Stimulated activated CD4-positive, alpha-beta T cell treated with anti-CD3 and anti-CD28 coated beads, Interleukin-12 subunit alpha, Interleukin-12 subunit beta, amount 100 ng/mL, for 24 hours (primary cell): ENCODE measurements around the gene KLHL40.
"Not testable (repeated sequence)": the region's sequence is repeated elsewhere in the genome, so short reads cannot be mapped to it uniquely, and the experiment has no call there.

Source experiments
- DNase-seq, 2 experiments: peaks; one replicate each; pipeline ENCODE4 v3.0.0-alpha.2; 2020; ENCODE audit warnings: low read depth in 2 of 2

Gene KLHL40

DNA sequence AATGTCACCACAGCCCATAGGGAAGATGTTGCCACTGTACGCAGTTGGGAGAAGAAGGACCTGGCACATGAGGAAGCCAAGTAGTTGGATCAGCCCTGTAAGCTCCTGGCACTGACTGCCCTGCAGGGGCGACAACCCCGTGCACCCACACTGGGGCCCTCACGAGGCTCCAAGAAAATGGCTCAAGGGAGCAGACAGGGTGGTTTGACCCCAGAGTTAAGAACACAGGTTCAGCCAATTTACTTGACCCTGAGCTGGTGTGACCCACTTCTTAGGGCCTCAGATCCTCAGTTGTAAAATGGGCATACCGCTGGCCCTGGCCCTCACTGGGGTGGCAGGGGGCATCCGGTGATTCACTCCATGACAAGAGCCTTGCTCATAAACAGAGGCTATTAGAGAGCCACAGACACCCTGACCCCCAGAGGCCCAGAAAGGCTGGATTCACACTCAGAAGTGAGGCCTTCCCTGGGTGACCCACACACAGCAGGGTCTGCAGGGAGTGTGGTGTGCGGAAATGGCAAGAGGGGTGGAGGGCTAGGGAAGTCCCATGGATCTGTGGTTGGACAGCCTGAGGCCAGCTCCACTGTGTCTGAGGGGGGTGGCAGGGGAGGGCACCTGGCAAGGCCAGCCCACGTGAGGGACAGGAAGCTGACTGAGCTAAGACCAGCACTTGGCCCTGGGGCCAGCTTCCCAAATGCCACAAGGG lies 19.0 kb downstream of the KLHL40 start:
- no peak for DNase-seq

DNA sequence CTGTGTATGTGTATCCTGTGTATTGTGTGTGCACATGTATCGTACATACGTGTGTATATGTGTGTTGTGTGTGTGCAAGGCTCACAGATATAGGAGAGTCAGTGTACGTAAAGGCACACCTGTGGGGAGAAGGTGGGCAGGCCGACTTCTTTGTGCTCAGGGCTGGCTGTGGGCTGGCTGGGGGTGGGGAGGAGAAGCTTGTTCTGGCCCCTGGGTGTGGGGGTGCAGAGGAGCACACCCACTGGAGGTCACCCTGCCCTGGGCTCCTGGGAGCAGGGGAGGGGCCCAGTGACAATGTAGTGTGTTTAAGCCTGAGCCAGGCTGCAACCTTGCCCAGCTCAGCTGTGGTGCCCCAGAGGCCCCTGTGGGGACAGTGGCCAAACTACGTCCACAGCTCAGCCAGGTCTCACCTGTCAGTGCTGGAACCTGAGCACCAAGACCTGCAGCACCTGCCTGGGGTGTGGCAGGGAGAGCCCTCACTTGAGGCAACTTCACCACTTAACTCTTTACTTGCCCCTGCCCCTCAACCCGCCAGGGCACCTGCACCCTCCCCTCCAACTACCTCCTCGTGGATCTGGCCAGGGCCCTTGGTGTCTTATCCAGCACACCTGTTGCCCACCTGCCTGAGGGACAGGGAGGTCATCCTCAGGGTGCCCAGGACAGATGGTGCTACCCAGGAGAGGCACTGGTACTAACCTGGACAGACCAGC lies 19.9 kb downstream of the KLHL40 start:
- no peak for DNase-seq

DNA sequence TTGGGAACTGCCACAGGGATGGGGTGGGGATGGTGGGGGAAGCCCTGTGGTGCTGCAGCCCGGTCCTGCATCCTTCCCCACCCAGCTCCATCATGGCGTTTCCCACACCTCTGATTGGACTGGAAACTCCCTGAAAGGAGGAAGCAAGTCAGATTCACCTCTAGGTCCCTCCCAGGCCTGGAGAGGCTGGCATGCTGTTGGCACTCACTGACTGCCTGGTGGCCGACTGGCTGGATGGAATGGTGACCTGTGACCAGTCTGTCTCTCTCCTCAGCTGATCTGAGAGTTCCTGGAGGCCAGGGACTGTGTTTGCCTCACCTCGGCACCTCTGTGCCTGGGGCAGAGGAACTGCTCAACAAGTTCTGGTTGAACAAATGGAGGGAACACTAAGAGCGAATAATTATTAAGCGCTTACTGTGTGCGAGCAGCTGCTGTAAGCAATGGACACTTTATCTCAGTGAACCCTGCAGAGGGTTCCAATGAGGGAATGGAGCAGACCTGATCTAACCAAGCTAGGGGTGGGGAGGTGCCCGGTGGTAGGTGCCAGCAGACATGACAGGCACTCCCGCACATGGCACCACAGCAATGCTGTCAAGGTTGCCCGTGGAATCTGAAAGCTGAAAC lies 20.7 kb downstream of the KLHL40 start:
- DNase-seq, result no peak

DNA sequence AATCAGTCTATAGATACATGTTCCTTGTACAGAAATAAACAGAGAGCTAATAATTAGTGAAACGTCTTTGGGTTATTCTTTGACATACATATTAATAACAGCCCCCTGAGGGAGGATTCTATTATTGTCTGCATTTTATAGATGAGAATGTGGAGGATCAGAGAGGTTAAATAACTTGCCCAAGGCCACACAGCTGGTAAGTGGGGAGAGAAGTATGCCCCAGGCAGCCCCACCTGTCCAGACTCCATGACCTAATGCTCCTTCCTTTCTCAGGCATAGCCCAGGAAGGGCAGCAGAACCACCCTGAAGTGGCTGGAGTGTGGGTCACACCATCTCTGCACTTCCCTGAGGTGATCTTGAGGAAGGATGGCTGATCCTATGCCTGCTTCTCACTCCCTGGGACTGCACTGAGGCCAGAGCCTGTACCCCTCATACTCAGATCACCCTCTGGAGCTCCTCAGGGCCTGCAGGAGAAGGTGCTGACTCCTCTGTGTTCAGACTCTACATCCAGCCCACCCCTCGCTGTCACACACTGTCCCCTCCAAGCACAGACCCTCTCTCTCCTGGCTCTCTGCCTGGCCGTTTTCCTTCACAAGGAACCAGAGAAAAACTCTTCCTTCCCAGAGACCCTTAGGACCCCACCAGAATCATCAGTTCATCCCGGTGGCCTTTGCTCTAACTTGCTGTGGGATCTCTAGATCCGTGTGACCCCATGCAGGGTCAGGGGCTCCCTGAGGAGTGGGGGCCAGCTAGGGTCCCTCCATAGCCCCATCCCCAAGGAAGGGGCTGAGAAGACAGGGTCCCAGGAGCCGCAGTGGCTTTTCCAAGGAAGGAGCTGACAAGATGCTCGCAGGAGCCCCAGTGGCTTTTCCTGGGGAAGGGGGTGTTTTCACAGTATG lies 21.6 kb downstream of the KLHL40 start:
- DNase-seq, result no peak

DNA sequence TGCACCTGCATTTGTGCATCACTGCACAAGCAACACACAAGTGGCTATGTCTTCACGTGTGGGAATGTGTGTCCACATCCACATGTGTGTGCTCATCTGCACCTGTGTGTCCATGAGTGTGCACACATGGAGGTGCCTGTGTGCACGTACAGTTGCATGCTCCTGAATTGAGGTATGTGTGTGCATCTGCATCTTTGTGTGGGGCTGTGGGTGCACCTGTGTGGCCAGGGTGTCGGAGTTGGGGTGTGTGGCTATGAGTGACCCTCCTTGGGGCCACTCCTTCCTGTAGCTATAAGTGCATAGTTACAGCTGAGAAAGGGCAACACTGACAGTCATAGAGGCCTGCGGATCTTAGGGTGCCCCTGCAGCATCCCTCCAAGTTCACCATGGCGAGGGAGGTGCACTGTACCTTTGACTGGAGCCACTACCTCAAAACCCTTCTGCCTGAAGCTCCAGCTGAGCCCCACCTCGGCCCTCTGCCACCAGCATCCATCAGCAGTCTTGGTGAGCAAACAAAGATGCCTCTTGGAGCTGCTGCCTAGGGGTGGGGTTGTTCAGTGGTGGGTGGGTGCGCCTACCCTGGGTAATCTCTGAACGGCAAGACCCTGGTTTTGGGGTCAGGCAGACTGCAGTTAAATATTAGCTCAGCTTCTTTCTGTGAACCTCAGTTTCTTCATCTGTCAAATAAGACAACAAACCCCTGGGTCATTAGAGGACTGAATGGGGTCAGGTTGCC lies 22.5 kb downstream of the KLHL40 start:
- no peak for DNase-seq

DNA sequence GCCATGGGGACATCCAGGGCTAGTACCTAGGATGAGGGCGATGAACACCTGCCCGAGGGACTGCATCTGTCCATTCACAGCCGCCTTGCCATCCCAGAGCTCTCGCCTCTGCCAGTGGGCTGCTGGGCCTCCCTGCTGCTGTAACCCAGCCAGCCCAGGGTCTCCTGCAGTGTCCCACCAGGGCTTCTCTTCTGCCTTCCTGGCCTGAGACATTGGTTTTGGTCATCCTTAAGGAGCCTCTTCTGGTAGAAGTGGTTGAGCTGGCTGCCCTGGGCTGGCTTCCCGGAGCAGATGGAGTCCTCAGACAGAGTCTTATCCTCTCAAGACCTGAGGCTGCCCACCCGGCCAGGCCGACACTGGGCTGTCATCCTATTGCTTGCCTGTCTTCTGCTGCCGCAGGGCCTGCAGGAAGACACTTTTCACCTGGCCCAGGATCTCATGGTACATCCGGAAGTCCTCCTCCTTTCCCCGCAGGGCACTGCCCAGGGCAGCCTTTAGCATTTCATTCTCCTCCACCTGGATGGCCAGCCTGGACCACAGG lies 23.3 kb downstream of the KLHL40 start:
- no peak for DNase-seq

DNA sequence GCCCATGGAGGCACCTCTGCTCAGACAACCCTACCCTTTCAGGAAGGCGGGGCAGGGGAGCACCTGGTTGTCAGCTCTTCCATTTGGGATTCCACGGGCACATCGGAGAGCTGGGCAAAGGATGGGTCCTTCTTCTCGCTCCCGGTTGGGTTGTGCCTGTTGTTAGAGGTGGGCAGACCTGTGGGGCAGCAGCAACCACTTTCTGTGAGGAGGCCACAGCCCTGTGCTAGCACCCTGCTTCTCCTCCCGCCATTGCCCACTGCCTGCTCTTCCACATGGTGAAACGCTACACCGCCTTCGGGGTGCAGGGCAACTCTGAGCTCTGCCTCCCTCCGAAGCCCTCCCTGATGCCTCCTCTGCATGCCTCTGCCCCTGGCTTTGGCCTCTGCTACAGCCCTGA lies 24.3 kb downstream of the KLHL40 start:
- no peak for DNase-seq

DNA sequence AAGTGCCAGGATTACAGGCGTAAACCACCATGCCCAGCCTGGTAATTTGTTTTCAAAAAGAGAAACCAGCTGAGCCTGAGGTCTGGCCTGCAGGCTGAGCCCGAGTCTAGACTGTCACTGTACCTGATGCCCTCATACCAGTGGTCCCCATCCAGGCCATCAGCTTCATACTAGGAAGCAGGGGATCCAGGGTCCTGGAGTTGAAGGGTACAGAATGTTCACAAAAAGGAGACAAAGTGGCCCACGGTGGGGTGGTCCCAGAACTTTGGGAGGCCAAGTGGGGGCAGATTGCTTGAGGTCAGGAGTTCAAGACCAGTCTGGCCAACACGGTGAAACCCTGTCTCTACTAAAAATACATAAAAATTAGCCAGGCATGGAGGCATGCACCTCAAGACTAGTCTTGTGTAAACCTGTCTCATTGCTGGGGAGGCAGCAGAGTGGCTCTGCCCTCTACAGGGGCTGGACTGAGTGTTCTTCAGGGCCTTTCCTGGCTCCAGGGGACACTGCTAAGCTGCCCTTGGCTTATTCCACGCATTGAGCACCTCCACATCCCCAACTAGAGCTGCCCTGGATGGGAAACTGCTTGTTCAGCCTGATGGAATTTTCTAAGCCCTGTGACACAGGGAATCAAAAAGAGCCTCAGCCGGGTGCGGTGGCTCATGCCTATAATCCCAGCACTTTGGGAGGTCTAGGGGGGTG lies 25.1 kb downstream of the KLHL40 start:
- no peak for DNase-seq

DNA sequence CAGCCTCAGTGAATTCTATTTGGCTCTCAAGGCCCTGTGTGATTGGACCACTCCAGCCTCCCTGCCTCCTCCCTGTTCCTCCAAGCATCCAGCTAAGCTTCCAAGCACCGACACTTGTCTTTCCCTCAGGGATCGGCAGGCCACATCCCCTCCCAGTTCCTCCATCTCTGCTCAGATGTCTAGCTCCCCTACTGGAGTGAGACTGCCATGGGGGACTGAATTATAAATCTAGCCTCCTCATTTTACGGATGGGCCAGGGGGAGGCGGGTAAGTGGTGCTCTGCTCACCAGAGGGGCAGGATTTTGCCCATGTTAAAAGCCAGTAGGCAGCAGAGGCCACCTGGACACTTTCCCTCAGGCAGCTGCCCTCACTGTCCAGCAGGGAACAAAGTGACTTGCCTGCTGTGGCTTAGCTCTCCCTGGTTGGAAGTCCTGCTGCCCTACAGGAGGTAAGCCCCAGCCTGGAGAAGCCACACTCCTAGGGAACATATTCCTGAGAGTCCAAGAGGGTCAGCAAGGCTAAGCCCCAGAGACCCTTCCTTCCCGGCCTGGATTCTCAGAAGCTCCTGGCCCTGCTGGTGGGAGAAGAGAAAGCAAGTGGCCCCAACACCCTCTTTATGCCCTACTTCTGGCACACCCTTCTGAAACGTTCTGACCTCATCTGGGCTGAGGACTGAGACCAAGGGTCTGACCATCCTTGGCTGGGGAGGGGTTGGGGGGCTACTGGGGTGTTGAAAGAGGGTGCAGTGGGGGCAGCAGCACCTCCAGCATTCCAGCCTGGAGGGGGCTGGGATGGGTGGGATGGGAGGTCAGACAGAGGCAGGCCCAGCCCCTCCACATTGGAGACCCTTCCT lies 26.4 kb downstream of the KLHL40 start:
- no peak for DNase-seq

DNA sequence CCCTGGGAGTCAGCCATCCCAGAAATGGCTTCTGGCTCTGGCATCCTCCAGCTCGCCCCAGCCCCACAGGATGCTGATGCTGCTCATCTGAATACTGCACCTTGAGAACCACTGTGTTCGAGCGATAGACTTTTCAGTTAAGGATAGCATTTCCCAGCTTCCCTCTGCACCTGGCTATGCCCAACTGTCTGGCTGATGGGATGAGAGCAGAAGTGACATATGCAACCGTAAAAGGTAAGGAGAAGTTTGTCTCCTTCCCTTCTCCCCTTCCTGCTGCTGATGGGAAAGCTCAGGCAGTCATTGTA lies 27.0 kb downstream of the KLHL40 start:
- DNase-seq, result no peak

DNA sequence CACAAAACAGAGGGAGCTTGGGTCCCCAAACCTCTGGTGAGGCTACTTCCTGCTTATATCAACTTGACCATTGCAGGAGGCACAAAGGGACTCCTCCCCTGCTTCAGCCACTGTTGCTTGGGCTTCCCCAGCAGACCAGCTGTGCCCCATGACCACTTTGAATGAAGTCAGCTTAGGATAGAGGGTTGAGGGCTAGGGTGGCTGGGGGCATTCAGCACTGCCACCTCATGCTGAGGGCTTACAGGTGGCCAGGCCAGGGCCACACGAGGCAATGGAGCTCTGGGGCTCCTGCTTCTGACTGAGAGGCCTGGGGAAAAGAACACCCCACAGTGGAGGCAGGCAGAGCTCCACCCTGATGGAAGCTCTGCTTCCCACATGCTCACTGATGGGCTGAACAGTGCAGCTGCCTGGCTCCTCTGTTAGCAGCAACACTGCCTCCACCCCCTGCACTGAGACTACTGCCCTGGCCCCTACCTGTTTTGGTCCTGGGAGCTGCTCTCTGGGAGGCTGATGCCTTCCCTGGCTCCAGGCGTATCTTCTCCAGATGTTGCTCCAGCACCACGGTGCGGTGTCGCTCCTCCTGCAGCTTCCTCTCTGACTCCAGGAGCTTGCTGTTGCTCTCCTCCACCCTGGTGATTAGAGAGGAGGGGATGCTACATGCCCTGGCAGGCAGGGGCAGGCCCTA lies 27.5 kb downstream of the KLHL40 start:
- DNase-seq, result no peak

DNA sequence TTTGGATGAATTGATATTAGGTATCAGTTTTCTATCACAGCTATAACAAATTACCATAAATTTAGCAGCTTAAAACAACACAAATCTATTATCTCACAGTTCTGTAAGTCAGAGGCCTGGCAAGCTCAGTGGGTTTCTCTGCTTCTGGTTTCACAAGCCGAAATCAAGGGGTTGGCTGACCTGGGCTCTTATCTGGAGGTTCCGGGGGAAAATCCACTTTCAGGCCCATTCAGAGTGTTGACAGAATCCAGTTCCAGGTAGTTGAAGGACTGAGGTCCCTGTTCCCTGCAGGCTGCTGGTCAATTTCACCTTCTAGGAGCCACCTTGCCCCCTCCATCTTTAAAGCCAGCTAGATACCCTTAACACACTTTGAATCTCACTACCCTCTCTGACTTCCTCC lies 28.4 kb downstream of the KLHL40 start:
- DNase-seq, result no peak

DNA sequence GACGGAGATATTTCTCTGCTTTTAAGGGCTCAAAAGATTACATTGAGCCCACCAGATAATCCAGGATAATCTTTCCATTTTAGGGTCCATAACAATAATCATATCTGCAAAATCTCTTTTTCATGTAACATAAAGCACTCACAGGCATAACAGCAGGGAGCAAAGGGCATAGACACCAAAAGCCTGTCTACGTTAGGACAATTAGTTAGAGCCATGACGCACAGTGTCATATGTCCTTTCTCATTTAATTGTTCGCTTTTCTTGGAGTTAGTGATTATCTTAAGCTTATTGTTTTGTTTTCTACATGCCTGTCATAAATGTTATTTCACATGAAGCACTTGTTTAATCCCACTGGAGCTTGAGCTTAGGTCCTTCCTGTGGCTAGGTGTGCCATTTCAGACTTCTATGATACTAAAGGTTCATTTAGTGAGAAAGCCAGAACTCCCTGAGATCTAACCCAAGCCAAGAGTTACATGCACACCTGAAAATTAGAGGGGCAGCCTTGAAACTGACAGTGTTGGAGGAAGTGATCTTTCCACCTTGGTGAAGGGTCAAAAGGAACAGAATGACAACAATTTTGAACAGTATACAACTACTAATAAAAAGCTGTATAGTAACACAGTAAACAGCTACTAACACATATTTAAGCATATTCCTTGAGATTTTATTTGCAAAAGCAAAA lies 29.0 kb downstream of the KLHL40 start:
- no peak for DNase-seq

DNA sequence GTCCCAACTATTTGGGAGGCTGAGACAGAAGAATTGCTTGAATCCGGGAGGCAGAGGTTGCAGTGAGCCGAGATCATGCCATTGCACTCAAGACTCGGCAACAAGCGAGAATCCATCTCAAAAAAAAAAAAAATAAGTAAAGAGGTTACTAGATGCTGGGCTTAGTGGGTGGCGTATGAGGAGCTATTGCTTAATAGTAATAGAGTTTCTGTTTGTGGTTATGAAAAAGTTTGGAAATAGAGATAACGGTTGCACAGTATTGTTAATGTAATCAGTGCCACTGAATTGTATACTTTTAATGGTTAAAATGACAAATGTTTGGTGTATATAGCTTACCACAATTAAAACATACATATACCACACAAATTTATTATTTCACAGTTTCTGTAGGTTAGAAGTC lies 32.0 kb downstream of the KLHL40 start:
- DNase-seq, result no peak

DNA sequence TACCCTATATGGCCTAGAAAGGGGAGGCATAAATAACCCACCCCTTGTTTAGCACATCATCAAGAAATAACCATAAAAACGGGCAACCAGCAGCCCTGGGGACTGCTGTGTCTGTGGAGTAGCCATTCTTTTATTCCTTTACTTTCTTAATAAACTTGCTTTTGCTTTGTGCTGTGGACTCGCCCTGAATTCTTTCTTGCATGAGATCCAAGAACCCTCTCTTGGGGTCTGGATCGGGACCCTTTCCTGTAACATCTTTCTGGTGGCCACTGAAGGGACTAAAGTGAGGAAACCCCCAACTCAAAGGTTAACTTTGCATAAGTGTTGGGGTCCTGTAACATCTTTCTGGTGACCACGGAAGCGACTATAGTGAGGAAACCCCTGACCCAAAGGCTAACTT lies 33.0 kb downstream of the KLHL40 start:
- DNase-seq, result no peak

DNA sequence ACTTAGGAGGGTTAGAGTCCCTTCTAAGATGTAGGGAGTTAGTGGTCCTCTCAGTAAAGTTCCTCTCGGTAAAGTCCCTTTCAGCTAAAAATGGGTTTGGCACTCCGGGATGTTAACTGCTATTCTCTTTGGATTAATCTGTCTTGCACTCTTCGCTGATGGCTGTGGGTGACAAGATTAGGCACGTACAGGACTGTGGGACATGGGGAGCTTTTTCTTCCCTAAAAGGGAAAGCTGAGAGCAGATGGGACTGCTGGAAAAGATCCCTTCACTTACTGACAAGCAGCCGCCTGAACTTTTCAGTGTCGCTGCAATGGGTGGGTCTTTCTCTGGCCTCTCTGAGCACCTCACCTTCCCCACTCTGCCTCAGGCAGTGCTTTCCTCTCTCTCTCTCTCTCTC lies 33.7 kb downstream of the KLHL40 start:
- DNase-seq, result no peak

DNA sequence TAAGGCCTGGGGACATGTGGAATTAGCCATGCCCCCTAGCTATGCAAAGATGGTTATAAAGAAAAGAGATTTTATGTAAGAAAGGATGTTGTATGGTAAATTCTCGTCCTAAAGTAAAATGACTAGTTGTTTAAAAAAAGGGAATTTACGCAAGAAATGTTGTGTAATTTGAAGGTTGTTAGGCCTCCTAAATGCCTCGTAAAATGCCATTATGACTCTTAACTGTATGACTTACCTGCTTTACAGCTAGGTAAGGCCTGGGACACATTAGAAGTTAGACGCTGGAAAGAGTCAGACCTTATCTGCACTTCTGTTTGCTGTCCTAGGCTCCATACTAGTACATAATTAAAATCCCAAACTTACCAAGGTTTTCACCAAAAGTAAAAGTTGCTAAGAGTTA lies 34.8 kb downstream of the KLHL40 start:
- DNase-seq, result no peak

DNA sequence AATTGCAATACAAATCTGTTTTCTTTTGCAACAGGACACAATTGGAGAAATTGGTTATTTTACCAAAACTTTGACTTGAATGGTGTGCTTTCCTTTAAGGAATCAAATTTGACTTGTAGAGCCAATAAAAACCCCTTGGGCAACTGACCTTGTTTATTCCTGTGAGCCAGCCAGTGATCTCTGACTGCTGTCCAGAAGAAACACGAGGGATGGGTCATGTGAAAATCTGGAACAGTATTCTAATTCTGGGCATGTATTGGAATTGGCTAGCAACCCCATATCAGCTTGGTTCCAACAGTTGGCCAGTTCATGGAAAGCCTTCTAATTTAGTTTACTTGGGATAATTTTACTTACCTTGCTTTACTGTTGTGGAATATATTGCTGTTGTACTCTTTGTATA lies 36.4 kb downstream of the KLHL40 start:
- no peak for DNase-seq

DNA sequence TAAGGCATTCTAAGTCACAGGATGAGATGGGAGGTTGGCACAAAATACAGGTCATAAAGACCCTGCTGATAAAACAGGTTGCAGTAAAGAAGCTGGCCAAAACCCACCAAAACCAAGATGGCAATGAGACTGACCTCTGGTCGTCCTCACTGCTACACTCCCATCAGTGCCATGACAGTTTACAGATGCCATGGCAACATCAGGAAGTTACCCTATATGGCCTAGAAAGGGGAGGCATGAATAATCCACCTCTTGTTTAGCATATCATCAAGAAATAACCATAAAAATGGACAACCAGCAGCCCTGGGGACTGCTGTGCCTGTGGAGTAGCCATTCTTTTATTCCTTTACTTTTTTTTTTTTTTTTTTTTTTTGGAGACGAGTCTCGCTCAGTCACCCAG lies 37.1 kb downstream of the KLHL40 start:
- DNase-seq, result not testable (repeated sequence)
